ENCODE measurements around the gene LDB1. TPM values are rescaled to one million over a fixed set of nuclear protein-coding genes. Genes with fewer than 3 reads are reported as not detected.

LDB1 gene
- total RNA-seq, 1 donor from 2014 or later = 46.4 TPM

GRCh38 chr10:102159831-102160230, 39.7 kb upstream of the LDB1 start:
- peaks cover 42% of the 10 kb centered on the region for H3K36me3 Mint-ChIP-seq
- no peaks in the 10 kb centered on the region for H3K9me3 Mint-ChIP-seq
- H4K20me1 ChIP-seq (ENCODE audit: low read depth) = peaks cover 26% of the 10 kb centered on the region
- DNase-seq (ENCODE audit: low spot score) = no peak
- no peak overlapping the region for H2AFZ ChIP-seq (replicated peaks)
- no peak overlapping the region for H3K27ac ChIP-seq
- no peaks in the 10 kb centered on the region for H3K9me3 ChIP-seq (ENCODE audit: low read depth)
- H3K79me2 ChIP-seq (ENCODE audit: low read depth) = peaks cover 28% of the 10 kb centered on the region
- H3K4me3 ChIP-seq = no peak overlapping the region
- H3K27ac Mint-ChIP-seq = no peak overlapping the region
- H3K27me3 ChIP-seq = no peaks in the 10 kb centered on the region
- peaks cover 2% of the 10 kb centered on the region for H3K27me3 Mint-ChIP-seq (ENCODE audit: insufficient read depth, low read depth)
- no peaks in the 10 kb centered on the region for H3K36me3 ChIP-seq
- no peak overlapping the region for H3K4me3 Mint-ChIP-seq
- TF ChIP-seq CTCF (IDR thresholded peaks at IDR 0.05) (no peak), EZH2phosphoT487 (IDR thresholded peaks at IDR 0.05) (no peak), EZH2 (IDR thresholded peaks at IDR 0.05) (no peak)
- no peaks in the 10 kb centered on the region for H3K4me1 ChIP-seq
- H3F3A ChIP-seq (ENCODE audit: low read depth) = peaks cover 16% of the 10 kb centered on the region
- H3K9ac ChIP-seq = no peak overlapping the region
- H3K4me2 ChIP-seq = no peak overlapping the region
- H3K4me1 Mint-ChIP-seq = no peaks in the 10 kb centered on the region

- Histone ChIP-seq H3K27ac (no peak overlapping the region), H3K36me3 (no peaks in the 10 kb centered on the region), H3K9me3 (ENCODE audit: low read depth) (no peaks in the 10 kb centered on the region), H3K27me3 (no peaks in the 10 kb centered on the region), H3K79me2 (ENCODE audit: low read depth) (peaks cover 36% of the 10 kb centered on the region), H4K20me1 (ENCODE audit: low read depth) (peaks cover 33% of the 10 kb centered on the region), H3K4me3 (no peak overlapping the region), H3K4me1 (no peaks in the 10 kb centered on the region), H2AFZ (replicated peaks) (no peak overlapping the region), H3F3A (ENCODE audit: low read depth) (peaks cover 14% of the 10 kb centered on the region), H3K9ac (no peak overlapping the region), H3K4me2 (no peak overlapping the region)
- no peaks in the 10 kb centered on the region for H3K4me1 Mint-ChIP-seq
- H3K36me3 Mint-ChIP-seq = peaks cover 44% of the 10 kb centered on the region
- H3K27me3 Mint-ChIP-seq (ENCODE audit: insufficient read depth, low read depth) = peaks cover 2% of the 10 kb centered on the region
- H3K27ac Mint-ChIP-seq = no peak overlapping the region
- no peak for DNase-seq (ENCODE audit: low spot score)
- TF ChIP-seq EZH2 (IDR thresholded peaks at IDR 0.05) = no peak
- TF ChIP-seq CTCF (IDR thresholded peaks at IDR 0.05) = no peak
- no peak for TF ChIP-seq EZH2phosphoT487 (IDR thresholded peaks at IDR 0.05)
- H3K4me3 Mint-ChIP-seq = no peak overlapping the region
- no peaks in the 10 kb centered on the region for H3K9me3 Mint-ChIP-seq
Measured at GRCh38 chr10:102159051-102159597, 39.0 kb upstream of the LDB1 start.

GRCh38 chr10:102157224-102157623, 37.1 kb upstream of the LDB1 start:
- H3K36me3 Mint-ChIP-seq = peaks cover 42% of the 10 kb centered on the region
- H3K9ac ChIP-seq = no peak overlapping the region
- H3K36me3 ChIP-seq = no peaks in the 10 kb centered on the region
- TF ChIP-seq EZH2 (IDR thresholded peaks at IDR 0.05) = no peak
- peaks cover 29% of the 10 kb centered on the region for H4K20me1 ChIP-seq (ENCODE audit: low read depth)
- peaks cover 9% of the 10 kb centered on the region for H3K4me1 Mint-ChIP-seq
- no peaks in the 10 kb centered on the region for H3K9me3 ChIP-seq (ENCODE audit: low read depth)
- peaks cover 4% of the 10 kb centered on the region for H3K4me1 ChIP-seq
- H3K4me3 Mint-ChIP-seq = no peak overlapping the region
- H2AFZ ChIP-seq (replicated peaks) = no peak overlapping the region
- no peak overlapping the region for H3K27ac ChIP-seq
- H3K79me2 ChIP-seq (ENCODE audit: low read depth) = peaks cover 55% of the 10 kb centered on the region
- H3K9me3 Mint-ChIP-seq = no peaks in the 10 kb centered on the region
- H3F3A ChIP-seq (ENCODE audit: low read depth) = no peaks in the 10 kb centered on the region
- H3K4me2 ChIP-seq = no peak overlapping the region
- no peak for DNase-seq (ENCODE audit: low spot score)
- no peaks in the 10 kb centered on the region for H3K27me3 ChIP-seq
- H3K4me3 ChIP-seq = no peak overlapping the region
- H3K27me3 Mint-ChIP-seq (ENCODE audit: insufficient read depth, low read depth) = peaks cover 2% of the 10 kb centered on the region
- no peak overlapping the region for H3K27ac Mint-ChIP-seq

GRCh38 chr10:102154466-102155116, 34.4 kb upstream of the LDB1 start:
- Histone ChIP-seq H4K20me1 (ENCODE audit: low read depth) (peaks cover 29% of the 10 kb centered on the region), H3K4me3 (no peak overlapping the region), H3F3A (ENCODE audit: low read depth) (peaks cover 24% of the 10 kb centered on the region), H3K9me3 (ENCODE audit: low read depth) (no peaks in the 10 kb centered on the region), H2AFZ (replicated peaks) (no peak overlapping the region), H3K4me1 (peaks cover 7% of the 10 kb centered on the region), H3K79me2 (ENCODE audit: low read depth) (peaks cover 55% of the 10 kb centered on the region), H3K9ac (no peak overlapping the region), H3K27ac (no peak overlapping the region), H3K4me2 (no peak overlapping the region), H3K27me3 (no peaks in the 10 kb centered on the region), H3K36me3 (no peaks in the 10 kb centered on the region)
- peaks cover 25% of the 10 kb centered on the region for H3K36me3 Mint-ChIP-seq
- peak overlapping the region; percentile 64 for H3K4me3 Mint-ChIP-seq
- TF ChIP-seq EZH2 (IDR thresholded peaks at IDR 0.05) = no peak
- H3K9me3 Mint-ChIP-seq = no peaks in the 10 kb centered on the region
- DNase-seq (ENCODE audit: low spot score) = no peak
- peaks cover 19% of the 10 kb centered on the region for H3K4me1 Mint-ChIP-seq
- H3K27me3 Mint-ChIP-seq (ENCODE audit: insufficient read depth, low read depth) = no peaks in the 10 kb centered on the region
- H3K27ac Mint-ChIP-seq = no peak overlapping the region
